GM18909 (cell line): ENCODE data around the gene GNAL.

Experiments used
- ATAC-seq: cut with Tn5 transposase; IDR thresholded peaks from one replicate; pipeline ENCODE4 v1.9.1; 2021; ENCODE audit warnings: mild to moderate bottlenecking; ENCODE audit not compliant: unreplicated experiment, poor library complexity

Gene GNAL

DNA sequence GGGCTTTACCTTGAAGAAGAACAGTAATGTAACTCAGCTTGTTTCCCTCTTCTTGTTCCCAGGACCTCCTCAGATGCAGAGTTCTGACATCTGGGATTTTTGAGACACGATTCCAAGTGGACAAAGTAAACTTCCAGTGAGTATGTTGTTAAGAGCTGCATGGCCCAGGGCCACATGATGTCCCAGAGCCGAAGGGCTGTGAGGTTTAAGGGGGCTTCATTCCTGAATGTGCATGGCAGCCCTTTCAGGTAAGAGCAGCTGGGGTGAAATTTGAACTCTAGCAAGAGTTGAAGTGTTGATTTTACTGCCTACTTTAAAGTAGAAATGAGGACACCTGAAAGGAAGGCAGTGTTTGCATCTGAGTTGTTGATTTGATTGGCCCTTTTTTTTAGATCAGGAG lies 175.4 kb downstream of the GNAL start:
- ATAC-seq = no peak

DNA sequence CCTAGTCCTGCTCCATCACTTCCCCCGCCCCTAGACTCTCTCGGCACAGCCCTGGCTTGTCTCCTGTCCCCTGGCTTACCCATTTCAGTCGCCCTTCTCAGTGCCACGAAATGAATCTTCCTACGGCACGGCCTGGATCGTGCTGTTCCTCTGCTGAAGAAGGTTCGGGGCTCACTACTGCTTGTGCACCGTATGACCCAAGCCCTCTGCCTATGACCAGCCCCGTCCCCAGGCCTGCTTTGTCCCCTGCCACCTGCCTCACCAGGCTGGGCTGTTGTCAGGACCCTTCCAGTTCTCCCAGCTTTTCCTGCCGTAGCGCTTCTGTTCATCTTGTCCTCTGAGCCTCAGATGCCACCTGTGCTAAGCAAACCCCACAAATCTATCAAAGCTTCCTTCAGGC lies 176.0 kb downstream of the GNAL start:
- ATAC-seq = no peak

DNA sequence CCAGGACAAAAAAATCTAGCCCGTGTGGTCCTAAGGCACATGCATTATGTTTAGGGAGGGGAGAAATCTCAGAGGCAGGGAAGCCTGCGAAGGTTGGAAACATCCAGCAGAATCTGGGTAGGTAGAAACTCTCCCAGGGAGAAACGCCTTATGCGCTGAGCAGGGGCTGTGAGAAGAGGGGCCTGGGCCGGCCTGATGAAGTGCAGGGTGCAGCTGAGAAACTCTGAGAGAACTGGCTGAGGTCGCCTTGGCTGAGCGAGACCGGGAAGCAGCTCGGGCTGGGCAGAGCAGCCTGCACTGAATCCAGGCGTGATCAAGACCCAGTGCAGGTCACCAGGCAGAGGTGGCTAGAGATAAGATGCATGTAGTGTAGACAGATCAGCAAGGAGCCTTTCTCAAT lies 177.3 kb downstream of the GNAL start:
- ATAC-seq = no peak

DNA sequence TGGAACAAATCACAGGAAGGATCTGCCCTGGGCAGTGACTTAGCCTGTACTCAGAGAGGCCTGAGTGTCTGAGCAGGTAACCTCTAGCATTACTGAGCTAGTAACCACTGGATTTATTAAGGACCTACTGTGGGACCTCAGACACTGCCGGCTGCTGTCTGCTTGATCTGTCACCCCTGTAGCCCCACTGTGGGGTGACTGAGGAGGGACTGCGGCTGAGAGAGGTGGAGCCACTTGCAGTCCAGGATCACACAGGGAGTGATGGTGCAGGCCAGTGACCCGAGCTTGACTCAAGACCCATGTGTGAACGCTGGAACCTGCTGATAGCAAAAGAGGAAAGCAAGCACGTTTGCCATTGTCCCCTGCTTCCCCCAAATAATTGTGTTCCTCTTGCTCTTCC lies 177.7 kb downstream of the GNAL start:
- ATAC-seq = no peak

DNA sequence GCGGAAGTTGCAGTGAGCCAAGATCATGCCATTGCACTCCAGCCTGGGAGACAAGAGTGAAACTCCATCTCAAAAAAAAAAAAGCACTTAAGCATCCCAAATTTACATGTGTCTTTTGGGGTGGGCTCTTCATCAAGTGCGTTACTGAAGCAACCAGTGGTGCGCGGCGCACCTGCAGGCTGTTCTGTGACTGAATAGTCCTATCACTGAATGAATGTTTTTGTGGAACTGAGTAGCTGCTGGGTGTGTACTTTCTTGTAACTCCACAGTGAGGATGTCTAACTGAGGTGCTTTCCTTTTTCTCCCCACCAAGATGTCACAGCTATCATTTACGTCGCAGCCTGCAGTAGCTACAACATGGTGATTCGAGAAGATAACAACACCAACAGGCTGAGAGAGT lies 179.2 kb downstream of the GNAL start:
- ATAC-seq = no peak

DNA sequence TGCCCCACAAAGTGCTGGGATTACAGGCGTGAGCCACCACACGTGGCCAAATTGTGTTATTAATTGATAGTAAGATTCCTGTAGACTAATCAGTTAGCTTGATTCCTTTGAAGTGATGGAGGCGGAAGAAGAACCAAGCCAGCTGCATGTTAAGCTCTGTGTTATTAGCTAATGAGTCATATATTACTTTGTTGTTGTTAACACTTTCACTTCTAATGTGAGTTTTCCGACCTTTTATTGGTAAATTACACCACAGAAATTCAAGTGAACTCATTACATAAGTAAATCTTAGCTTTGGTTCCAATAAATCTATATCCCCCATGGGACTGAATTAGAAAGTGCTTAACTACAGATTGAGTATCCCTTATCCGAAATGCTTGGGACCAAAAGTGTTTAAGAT lies 182.4 kb downstream of the GNAL start:
- ATAC-seq = no peak

DNA sequence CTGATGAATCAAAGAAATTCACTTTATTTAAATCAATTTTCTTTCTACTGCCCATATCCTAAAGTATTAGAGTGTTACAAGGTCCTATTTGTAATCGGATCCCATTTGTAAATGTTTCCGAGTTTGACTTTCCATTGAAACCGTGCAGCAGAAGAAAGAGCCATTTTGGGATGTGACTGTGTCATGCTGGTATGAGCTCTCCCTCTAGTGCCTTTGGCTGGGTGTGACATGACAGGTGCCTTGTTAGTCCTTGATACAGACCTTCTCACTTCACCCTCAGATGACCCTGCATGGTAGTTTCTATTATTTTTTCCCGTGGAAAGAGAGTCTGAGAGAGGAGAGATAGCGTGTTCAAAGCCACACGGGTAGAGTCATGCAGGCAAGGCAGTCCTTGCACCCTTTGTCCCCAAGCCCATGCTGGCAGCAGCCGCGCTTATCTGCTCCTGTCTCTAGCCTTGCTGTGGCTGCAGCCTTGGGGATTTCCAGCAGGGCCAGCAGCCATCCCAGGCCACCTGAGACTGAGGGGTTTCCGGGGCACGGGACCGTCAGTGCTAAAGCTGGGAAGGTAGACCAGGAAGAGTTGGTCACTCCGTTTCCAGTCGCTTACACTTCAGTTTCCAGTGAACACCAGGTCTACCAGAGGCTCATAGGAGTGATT lies 183.5 kb downstream of the GNAL start:
- no peak for ATAC-seq

DNA sequence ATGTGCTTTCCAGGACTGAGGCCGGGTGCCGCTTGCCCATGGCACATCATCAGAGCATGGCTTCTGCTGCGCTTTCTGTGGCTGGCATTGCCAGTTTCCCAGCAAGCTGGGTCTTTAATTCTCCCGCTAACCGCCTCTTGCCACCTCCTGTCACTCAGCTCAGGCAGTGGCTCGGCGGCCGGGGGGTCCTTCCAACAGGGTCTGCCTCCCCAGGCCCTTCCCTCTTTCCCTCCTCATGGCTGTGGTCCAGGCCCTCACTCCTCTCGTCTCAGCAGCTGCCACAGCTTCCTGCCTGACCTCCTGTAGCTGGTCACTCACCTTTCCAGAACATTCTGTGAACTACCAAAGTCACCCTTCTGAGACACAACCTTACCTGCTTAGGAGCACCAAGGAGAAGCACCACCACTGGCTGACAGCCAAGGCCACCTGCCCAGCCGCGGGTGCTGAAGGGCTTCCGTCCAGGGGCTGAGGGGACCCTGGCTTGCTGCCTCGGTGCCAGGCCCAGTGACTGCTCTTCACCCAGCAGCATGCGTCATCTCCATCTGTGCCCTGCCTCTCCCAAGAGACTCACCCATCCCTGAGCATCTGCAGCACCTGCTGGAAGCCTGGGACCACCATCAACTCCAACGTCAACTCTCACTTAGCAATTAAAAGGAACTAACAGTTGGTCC lies 184.7 kb downstream of the GNAL start:
- no peak for ATAC-seq

DNA sequence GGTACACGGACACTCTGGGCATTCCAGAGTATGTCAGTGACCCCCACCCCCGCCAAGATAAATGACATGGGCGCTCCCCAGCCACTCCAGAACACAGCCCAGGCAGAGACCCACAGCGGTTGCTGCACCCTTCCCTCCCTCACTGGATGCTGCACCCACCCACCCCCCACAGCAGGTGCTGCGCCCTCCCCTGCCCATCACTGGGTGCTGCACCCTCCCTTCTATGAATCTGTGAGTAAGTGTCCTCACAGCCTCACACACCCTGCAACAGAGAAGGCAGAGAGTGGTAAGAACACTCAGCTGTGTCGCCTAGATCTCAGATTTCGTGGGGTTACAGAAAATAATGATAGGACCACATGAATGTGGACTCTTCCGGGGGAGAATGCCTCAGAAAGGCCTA lies 185.6 kb downstream of the GNAL start:
- ATAC-seq = no peak

DNA sequence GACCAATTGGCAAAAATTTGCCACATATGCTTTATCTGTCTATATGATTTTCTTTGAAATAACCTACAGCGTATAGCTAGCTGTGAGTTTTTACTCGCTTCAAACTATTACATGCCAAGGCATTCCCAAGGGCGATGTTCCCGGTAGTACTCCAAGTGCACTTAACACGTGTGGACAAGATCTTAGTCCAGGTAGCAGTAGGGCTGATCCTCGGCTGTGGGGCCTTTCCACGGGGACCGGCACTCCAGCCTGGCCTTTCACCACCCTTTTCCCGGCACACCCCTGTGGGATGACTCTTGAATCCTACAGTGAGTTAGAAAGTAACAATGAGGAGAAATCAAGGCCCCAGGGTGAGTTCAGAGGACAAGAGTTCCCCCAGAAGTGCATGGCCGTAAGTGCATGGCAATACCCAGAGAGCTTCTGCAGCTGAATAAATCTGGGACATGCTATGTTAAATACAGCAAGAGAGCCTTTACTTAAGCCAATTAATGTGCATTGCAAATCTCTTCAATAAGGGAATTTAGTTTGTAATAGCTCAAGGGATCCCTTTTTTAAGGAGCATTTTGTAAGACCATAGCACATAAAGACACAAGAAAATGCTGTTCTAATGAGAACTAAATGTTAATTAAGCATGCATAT lies 188.6 kb downstream of the GNAL start:
- no peak for ATAC-seq

DNA sequence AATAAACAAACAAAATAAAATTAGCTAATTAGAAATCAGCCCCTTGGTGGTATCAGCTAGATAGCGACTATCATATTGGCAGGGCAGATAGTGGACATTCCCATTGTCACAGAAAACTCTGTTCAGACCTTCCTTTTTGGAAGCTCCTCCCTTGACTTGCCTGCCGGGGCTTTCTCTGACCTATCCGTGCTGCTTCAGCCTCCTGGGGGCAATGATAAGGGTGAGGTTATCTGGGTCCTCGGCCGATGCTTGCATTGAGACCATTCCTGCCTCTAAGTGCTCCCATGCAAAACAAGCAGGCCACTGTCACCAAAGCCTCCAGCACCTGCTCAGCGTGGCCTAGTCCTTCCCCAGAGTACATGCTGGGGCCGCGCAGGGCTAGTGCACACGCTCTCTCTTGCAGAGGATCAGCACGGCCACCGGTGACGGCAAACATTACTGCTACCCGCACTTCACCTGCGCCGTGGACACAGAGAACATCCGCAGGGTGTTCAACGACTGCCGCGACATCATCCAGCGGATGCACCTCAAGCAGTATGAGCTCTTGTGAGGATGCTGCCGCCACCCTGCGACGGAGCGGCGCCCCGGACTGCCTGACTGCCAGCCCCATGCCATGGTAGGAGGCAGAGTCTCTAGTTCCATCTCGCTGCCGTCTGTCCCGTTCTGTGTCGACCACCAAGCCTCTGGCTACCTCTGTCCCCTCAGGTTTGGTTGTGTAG lies 191.7 kb downstream of the GNAL start:
- ATAC-seq = no peak

DNA sequence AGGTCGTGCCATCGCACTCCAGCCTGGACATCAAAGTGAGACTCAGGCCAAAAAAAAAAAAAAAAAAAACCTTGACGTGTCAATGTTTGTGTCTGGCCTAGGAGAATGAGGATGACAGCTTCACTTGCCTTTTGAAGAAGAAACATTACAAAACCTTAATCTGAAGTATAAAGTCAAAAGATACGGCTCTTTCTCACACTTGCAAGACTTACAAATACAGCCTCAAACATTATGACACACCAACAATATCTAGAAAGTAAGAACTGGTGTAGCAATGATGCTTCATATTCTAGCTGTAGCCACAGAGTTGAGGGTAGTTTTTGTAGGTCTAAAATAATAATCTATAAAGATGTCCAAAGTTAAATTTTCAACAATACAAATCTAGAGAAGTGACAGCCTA lies 193.6 kb downstream of the GNAL start:
- no peak for ATAC-seq

DNA sequence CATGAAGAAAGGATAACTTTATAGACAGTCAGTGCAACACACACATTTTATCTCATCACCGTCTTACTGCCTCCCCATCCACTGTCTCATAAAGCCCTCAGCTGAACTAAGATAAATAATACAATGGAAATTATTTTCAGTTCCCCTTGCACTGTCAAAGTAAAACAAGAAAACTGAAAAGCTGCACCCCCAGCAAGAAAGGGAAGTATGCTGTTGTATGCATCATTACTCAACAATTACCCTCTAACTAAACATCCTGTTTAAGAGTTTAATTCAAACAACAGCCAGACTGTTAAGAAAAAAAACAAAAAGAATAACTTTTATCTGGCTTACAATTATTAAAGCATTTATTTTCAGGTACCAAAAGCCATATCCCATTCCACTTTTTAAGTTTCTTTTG lies 194.1 kb downstream of the GNAL start:
- peak; percentile 77 for ATAC-seq

DNA sequence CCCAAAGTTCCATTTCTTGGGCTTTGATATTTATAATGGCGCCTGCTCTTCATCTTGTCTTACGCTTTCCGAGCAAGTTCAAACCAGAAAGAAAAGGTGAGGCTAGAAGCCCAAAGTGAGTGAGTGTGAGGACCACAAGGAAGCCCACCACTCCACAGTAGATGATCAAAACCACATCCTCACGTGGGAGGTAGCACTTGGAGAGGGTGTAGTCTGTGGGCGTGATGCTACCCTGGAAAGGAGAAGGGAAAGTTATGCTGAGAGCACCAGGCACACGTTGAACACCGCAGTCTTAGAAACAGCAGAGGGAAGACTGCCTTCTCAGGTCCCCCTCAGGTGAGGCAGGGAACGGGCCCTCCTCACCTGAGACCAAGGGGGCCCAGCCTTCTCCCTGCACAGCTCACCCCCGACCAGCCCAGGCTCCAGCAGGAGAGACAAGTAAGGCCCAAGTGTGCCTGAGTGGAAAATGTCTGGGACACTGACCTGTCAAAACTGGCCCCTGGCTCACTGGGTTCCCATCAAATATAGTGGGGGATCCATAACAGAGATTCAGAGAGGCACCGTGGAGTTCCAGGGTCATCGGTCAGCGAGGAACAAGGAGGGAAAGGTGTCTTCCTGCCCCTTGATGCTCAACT lies 195.4 kb downstream of the GNAL start:
- no peak for ATAC-seq

DNA sequence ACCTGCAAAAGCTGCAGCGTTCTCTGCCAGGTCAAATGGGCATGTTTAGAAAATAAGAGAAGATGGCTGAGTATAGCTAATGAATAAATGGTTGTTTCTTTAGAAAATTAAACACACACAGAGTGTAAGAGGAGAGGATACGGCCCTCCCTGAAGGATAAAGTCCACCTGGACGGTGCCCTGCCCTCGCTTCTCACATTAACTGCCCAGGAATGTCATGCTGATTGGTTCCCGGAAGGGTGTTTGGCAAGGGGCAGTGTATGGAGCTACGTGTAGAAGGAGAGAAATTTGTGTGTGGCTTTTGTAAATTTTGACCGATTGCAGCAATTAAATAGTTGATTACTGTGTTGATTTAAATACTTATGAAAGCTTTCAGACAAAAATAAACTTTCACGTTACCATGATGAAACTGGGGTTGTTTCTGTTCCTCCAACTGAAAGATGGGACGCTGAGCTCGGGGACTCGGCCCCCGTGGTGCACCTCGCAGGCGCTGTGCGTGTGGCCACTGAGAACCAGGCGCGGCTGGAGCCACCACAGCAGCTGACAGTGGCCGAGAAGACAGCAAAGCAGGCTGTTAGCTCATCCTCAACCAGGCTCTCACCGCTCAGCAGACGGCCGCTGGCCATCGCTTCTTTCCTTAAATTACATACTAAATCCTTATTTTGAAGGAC lies 196.3 kb downstream of the GNAL start:
- ATAC-seq = no peak

DNA sequence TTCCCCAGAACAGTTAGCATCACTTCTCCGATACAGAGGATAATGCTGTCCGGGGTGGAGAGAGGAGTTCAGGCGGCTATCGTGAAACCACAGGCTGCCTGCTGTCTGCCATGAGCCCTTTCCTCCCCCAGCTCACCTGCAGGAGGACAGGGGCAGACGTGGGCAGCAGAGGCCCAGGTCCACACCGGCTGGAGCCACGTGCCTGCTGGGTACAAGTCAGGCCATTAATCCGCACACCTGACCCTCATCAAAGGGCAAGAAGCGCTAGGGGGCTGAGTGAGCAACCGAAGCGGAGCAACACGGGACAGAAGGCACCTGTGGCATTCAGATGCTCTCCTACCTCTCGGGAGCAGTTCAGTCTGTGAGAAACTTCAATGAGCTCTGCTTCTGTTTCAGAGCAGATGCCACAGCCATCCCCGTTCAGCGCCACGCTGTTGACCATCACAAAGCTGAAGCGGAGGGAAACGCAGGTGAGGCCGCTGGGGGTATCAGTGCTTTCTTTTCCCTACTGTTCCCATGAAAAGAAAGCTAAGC lies 197.6 kb downstream of the GNAL start:
- no peak for ATAC-seq

DNA sequence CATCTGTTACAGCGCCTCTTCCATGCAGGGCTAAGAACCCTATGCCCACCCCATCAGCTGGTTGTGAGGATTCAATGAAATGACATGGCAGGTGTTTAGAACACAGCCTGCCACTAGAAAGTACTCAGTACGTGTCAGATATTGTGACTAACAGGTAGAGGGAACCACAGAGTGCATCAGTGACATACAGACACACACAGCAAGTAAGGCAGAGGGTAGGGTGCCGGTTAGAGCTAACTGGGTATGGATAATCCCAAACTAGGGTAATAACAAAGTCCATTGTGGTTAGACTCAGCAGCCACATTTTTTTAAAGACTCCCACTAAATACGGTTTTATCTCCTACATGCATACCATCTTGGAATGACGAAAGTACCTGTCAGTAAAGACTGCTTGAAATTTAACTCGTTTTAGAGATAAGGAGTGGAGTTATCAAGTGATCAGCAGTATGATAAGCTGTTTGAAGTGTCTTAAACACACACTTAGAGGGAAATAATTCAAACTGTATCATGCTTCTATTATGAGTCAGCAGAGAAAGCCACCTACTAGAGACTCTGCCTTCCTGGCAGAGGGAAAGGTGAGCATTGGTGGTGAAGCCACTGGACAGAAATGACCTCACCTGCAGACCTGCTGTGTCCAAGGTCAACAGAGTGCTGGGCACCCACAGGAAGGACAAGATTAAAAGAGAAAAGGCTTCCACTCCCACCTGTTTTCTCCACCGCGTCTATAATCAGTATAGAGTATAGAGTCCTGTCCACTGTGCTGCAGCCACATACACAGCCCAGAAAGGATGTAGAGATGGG lies 198.5 kb downstream of the GNAL start:
- ATAC-seq = no peak

DNA sequence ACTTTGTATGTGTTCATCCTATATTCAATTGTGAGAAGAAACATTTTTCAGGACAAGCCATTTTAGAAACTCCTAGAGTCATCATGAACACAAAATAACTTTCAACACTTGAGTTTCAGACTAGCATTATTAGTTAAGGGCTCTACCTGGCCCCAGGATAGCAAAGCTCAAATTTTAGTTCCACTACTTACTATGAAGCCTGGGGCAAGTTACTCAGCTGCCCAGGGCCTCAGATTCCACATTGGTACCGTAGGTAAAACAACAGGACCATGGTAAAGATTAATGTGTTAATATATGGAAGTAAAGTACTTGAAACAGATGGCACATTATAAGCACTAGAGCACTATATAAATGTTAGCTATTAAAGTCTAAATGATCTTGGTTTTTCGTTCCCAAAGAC lies 199.7 kb downstream of the GNAL start:
- no peak for ATAC-seq

DNA sequence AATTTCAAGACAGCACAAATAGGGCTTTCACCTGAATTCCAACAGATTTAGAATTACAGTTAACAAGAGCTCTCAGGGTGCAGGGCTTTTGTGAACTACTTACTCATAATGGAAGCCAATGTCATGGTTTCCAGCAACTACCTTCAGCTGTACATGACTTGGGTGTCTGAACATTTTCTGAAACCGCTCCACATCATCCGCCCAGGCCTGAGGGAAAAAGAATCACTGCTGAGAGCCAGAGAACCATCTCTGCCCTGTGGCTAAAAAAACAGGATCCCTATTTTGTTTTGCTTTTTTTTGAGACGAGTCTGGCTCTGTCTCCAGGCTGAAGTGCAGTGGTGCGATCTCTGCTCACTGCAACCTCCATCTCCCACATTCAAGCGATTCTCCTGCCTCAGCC lies 200.2 kb downstream of the GNAL start:
- no peak for ATAC-seq
